Tibial nerve (tissue), 4 donors: ENCODE results near the gene VPS13D.

Experiments
- CTCF ChIP-seq, 5 experiments: fragments of 200-600 bp in 3 of 5; fragments of 450-650 bp in 2 of 5; sonication (generic) in 3 of 5; IDR thresholded peaks; one replicate each; pipeline ENCODE4 v1.5.1; 2016 to 2019; ENCODE audit warnings: antibody characterized with exemption in 5 of 5, mild to moderate bottlenecking in 3 of 5, moderate library complexity in 2 of 5
- EP300 ChIP-seq, 2 donors: sonication (generic); formaldehyde crosslinking; IDR thresholded peaks; one replicate each; pipeline ENCODE4 v1.6.1; 2017; ENCODE audit warnings: antibody characterized with exemption in 2 of 2, mild to moderate bottlenecking in 1 of 2
- POLR2A ChIP-seq, 2 donors: fragments of 450-650 bp; IDR thresholded peaks; one replicate each; pipeline ENCODE4 v1.6.1; 2017; ENCODE audit warnings: antibody characterized with exemption in 2 of 2, mild to moderate bottlenecking in 2 of 2, moderate library complexity in 2 of 2

- TF ChIP-seq CTCF (IDR thresholded peaks at IDR 0.05) (no peak), POLR2A (IDR thresholded peaks at IDR 0.05) (no peak), EP300 (IDR thresholded peaks at IDR 0.05) (no peak)
These were observed 109.0 kb downstream of the VPS13D start for GRCh38 chr1:12338823-12339222.
